ENCODE data around the gene ARHGAP32. TPM values are rescaled to one million over a fixed set of nuclear protein-coding genes. Genes with fewer than 3 reads are reported as not detected.

ARHGAP32 gene
- total RNA-seq, 2 experiments from 2014 or later = 2.0 to 2.5 TPM

- H3K9me3 Mint-ChIP-seq (ENCODE audit: insufficient read depth) = peaks cover 20% of the 10 kb centered on the region
- peaks cover 6% of the 10 kb centered on the region for H3K36me3 Mint-ChIP-seq (ENCODE audit: low read depth)
- DNase-seq (no peak), ATAC-seq (no peak)
- no peaks in the 10 kb centered on the region for H3K27me3 Mint-ChIP-seq (ENCODE audit: low read depth)
- no peak overlapping the region for H3K27ac Mint-ChIP-seq
- H3K4me1 Mint-ChIP-seq (ENCODE audit: low read depth) = no peaks in the 10 kb centered on the region
- no peak overlapping the region for H3K4me3 Mint-ChIP-seq
- POLR2A ChIA-PET = no interaction called here
- CTCF ChIA-PET = no interaction called here
These were observed 30.0 kb upstream of the ARHGAP32 start for GRCh38 chr11:129222158-129222557.

GRCh38 chr11:129215506-129216245 is 23.6 kb upstream of the ARHGAP32 start:
- DNase-seq (no peak), ATAC-seq (no peak)
- H3K4me1 Mint-ChIP-seq (ENCODE audit: low read depth) = peaks cover 4% of the 10 kb centered on the region
- ChIA-PET POLR2A (no interaction called here), CTCF (no interaction called here)
- no peak overlapping the region for H3K27ac Mint-ChIP-seq
- no peak overlapping the region for H3K4me3 Mint-ChIP-seq
- H3K27me3 Mint-ChIP-seq (ENCODE audit: low read depth) = no peaks in the 10 kb centered on the region
- no peaks in the 10 kb centered on the region for H3K9me3 Mint-ChIP-seq (ENCODE audit: insufficient read depth)
- no peaks in the 10 kb centered on the region for H3K36me3 Mint-ChIP-seq (ENCODE audit: low read depth)

DNA sequence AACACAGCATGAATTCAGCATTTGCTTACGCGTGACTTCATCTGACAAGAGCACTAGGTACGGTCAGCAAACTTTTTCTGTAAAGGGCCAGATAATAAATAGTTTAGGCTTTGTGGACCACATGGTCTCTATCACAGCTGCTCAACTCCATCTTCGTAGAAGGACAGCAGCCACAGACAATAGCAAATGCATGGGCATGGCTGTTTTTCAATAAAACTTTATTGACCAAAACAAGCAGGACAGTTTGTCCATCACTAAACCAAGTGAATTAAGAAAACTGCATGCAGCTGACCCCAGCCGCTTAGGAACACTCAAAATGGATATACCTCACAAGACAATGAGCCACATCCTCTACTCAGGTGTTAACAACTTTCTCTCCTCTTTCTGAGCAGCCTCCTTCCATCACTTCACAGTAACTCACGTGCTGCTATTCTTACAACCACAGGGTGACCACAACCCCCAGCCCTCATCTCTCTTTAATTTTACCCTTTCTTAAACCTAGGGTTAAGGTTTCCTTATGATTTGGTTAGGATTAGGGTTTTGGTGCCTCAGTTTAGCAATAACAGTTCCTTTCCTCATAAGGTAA is 22.7 kb upstream of the ARHGAP32 start:
- Mint-ChIP-seq H3K27me3 (ENCODE audit: low read depth) (no peaks in the 10 kb centered on the region), H3K9me3 (ENCODE audit: insufficient read depth) (no peaks in the 10 kb centered on the region), H3K36me3 (ENCODE audit: low read depth) (no peaks in the 10 kb centered on the region), H3K4me1 (ENCODE audit: low read depth) (peaks cover 4% of the 10 kb centered on the region), H3K4me3 (no peak overlapping the region), H3K27ac (no peak overlapping the region)
- ATAC-seq (no peak), DNase-seq (no peak)
- ChIA-PET POLR2A (no interaction called here), CTCF (no interaction called here)

DNA sequence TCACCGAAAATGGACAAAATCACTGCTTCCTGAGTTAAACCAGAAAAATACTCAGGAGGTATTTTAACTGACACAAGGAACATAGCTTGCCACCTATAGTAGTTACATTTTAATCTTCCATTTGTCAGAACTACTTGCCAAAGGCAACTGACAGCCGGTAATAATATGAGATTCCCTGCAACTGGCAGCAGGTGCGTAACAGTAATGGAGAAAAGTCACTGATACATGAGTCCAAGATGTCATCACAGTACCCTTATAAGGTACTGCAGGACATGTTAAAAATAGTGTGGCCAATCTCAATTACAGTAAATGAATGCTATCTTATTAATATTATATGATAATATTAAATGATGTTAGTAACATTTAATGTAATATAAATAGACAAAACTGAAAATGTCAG is 21.1 kb upstream of the ARHGAP32 start:
- H3K4me3 Mint-ChIP-seq = no peak overlapping the region
- no peaks in the 10 kb centered on the region for H3K9me3 Mint-ChIP-seq (ENCODE audit: insufficient read depth)
- peaks cover 4% of the 10 kb centered on the region for H3K4me1 Mint-ChIP-seq (ENCODE audit: low read depth)
- ChIA-PET POLR2A (no interaction called here), CTCF (no interaction called here)
- no peak overlapping the region for H3K27ac Mint-ChIP-seq
- ATAC-seq (no peak), DNase-seq (no peak)
- no peaks in the 10 kb centered on the region for H3K36me3 Mint-ChIP-seq (ENCODE audit: low read depth)
- H3K27me3 Mint-ChIP-seq (ENCODE audit: low read depth) = no peaks in the 10 kb centered on the region

DNA sequence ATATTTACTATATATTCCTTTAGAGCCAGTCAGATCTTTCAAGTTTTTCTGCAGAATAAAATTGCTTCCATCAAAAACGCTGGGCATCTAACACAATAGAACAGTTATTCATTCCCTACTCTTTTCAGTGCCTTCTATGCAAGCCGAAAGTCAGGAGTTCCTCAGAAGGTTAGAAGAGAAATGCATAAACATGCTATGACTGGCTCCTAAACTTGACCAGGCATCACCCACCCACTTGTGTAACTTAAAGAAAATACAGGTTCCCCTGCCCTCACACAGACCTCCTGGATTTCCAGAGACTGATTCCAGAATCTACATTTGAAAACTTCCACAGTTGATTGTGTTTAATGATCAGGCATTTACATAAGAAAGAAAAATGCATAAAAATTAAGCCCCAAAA is 19.3 kb upstream of the ARHGAP32 start:
- ATAC-seq = no peak
- H3K4me1 Mint-ChIP-seq (ENCODE audit: low read depth) = peaks cover 4% of the 10 kb centered on the region
- CTCF ChIA-PET = no interaction called here

GRCh38 chr11:129210831-129211181 is 18.7 kb upstream of the ARHGAP32 start:
- H3K27me3 Mint-ChIP-seq (ENCODE audit: low read depth) = no peaks in the 10 kb centered on the region

More for the DNA sequence above, 19.3 kb upstream of the ARHGAP32 start:
- H3K27me3 Mint-ChIP-seq (ENCODE audit: low read depth) = no peaks in the 10 kb centered on the region
- POLR2A ChIA-PET = no interaction called here
- no peak for DNase-seq
- H3K36me3 Mint-ChIP-seq (ENCODE audit: low read depth) = no peaks in the 10 kb centered on the region
- no peaks in the 10 kb centered on the region for H3K9me3 Mint-ChIP-seq (ENCODE audit: insufficient read depth)
- no peak overlapping the region for H3K27ac Mint-ChIP-seq
- H3K4me3 Mint-ChIP-seq = no peak overlapping the region

DNA sequence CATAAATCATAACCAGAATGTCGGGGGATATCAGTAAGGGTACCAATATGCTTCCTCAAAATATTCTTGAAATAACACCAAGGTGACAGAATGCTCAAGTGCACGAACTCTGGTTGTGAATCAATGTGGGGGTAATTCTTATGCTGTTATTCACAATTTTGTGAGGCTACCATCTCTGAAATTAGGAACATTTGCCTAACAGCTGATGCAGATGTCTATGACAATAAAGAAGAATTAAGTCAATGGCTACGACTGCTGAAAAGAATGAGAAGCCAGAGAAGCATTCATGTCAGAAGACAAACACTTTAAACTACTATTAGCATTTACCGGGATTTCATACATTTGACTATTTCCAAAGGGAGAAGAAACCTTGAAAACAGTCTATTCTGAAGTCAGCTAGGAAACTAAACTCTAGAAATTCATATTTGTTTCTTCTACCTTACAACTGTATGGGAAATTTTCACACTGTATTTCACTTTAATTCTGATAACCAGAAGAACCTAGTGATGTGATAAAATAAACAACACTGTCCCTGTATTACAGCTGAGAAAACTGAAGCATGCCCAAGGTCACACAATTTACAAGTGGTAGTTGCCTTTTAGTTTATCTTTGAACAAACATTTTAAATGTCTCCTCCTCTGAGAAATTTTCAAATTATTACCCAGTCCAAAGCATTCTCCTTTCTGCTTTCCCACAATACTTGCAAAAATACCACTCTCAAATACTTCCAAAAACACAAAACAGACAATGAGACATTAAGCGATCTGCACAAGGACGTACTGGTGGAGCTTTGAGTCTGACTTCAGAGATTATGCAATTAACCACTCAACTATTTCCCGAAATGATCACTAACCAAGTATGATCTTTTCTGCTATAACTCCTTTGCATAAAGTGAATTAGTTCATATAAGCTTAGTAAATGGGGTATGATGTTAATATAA is 18.0 kb upstream of the ARHGAP32 start:
- H3K9me3 Mint-ChIP-seq (ENCODE audit: insufficient read depth) = no peaks in the 10 kb centered on the region
- ATAC-seq (no peak), DNase-seq (no peak)
- ChIA-PET POLR2A (no interaction called here), CTCF (no interaction called here)
- H3K27ac Mint-ChIP-seq = no peak overlapping the region
- H3K27me3 Mint-ChIP-seq (ENCODE audit: low read depth) = no peaks in the 10 kb centered on the region
- H3K36me3 Mint-ChIP-seq (ENCODE audit: low read depth) = no peaks in the 10 kb centered on the region
- H3K4me1 Mint-ChIP-seq (ENCODE audit: low read depth) = peaks cover 3% of the 10 kb centered on the region
- H3K4me3 Mint-ChIP-seq = no peak overlapping the region

More at GRCh38 chr11:129210831-129211181, 18.7 kb upstream of the ARHGAP32 start:
- H3K4me3 Mint-ChIP-seq = no peak overlapping the region
- H3K27ac Mint-ChIP-seq = no peak overlapping the region
- ChIA-PET POLR2A (no interaction called here), CTCF (no interaction called here)
- H3K9me3 Mint-ChIP-seq (ENCODE audit: insufficient read depth) = no peaks in the 10 kb centered on the region
- peaks cover 4% of the 10 kb centered on the region for H3K4me1 Mint-ChIP-seq (ENCODE audit: low read depth)
- ATAC-seq (no peak), DNase-seq (no peak)
- H3K36me3 Mint-ChIP-seq (ENCODE audit: low read depth) = no peaks in the 10 kb centered on the region

DNA sequence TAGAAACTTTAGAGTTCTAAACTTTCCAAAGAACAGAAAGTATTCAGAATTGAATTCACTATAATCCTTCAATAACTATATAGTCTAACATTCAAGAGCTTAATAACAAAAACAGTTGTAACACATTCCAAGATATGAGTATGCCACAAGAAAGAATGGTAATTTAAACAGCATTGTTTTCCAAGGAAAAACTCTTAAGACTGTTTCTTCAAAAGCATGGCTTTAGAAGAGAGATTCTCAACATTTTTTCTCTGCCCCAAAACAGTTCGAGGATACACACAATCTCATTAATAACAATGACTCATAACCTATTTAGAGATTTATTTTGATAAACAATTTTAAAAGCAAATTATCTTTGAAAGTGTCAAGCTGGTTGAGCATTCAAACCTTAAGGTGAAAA is 16.7 kb upstream of the ARHGAP32 start:
- POLR2A ChIA-PET = no interaction called here
- ATAC-seq = no peak
- H3K27ac Mint-ChIP-seq = no peak overlapping the region
- no peaks in the 10 kb centered on the region for H3K27me3 Mint-ChIP-seq (ENCODE audit: low read depth)
- H3K9me3 Mint-ChIP-seq (ENCODE audit: insufficient read depth) = no peaks in the 10 kb centered on the region
- no peaks in the 10 kb centered on the region for H3K4me1 Mint-ChIP-seq (ENCODE audit: low read depth)
- H3K4me3 Mint-ChIP-seq = no peak overlapping the region
- no peaks in the 10 kb centered on the region for H3K36me3 Mint-ChIP-seq (ENCODE audit: low read depth)
- CTCF ChIA-PET = no interaction called here
- DNase-seq = no peak

GRCh38 chr11:129204150-129204838 is 12.2 kb upstream of the ARHGAP32 start:
- no peak overlapping the region for H3K4me3 Mint-ChIP-seq
- H3K27me3 Mint-ChIP-seq (ENCODE audit: low read depth) = no peaks in the 10 kb centered on the region
- H3K9me3 Mint-ChIP-seq (ENCODE audit: insufficient read depth) = no peaks in the 10 kb centered on the region
- ChIA-PET CTCF (no interaction called here), POLR2A (no interaction called here)
- ATAC-seq (no peak), DNase-seq (no peak)
- H3K4me1 Mint-ChIP-seq (ENCODE audit: low read depth) = no peaks in the 10 kb centered on the region
- H3K27ac Mint-ChIP-seq = no peak overlapping the region
- no peaks in the 10 kb centered on the region for H3K36me3 Mint-ChIP-seq (ENCODE audit: low read depth)

GRCh38 chr11:129202646-129203045 is 10.5 kb upstream of the ARHGAP32 start:
- ChIA-PET POLR2A (no interaction called here), CTCF (no interaction called here)
- no peaks in the 10 kb centered on the region for H3K4me1 Mint-ChIP-seq (ENCODE audit: low read depth)
- H3K27me3 Mint-ChIP-seq (ENCODE audit: low read depth) = no peaks in the 10 kb centered on the region
- DNase-seq = no peak
- H3K9me3 Mint-ChIP-seq (ENCODE audit: insufficient read depth) = no peaks in the 10 kb centered on the region
- H3K27ac Mint-ChIP-seq = no peak overlapping the region
- no peak for ATAC-seq
- H3K4me3 Mint-ChIP-seq = no peak overlapping the region
- no peaks in the 10 kb centered on the region for H3K36me3 Mint-ChIP-seq (ENCODE audit: low read depth)

GRCh38 chr11:129195682-129196081 is 3.6 kb upstream of the ARHGAP32 start:
- Mint-ChIP-seq H3K9me3 (ENCODE audit: insufficient read depth) (no peaks in the 10 kb centered on the region), H3K4me3 (no peak overlapping the region), H3K4me1 (ENCODE audit: low read depth) (no peaks in the 10 kb centered on the region), H3K36me3 (ENCODE audit: low read depth) (no peaks in the 10 kb centered on the region), H3K27ac (no peak overlapping the region), H3K27me3 (ENCODE audit: low read depth) (no peaks in the 10 kb centered on the region)
- DNase-seq (no peak), ATAC-seq (no peak)
- POLR2A ChIA-PET = no interaction called here
- CTCF ChIA-PET = no interaction called here

DNA sequence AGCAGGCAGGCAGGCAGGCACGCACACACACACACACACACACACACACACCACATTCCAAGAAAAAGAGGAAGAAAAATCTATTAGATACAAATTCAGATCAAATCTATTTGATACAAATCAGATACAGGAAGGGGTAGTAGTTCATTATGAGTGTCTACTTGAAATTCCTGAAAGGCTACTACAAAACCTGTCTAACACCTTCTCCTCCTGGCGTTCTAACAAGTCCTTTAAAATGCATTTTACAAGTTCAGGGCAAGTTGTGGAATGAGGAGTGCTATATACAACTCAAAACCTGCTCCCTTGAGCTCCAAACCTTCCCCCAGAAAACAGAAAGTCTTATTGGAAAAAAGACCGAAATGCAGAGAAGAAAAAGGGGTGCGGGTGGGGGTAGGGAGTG is 476 bp downstream of the ARHGAP32 start:
- Mint-ChIP-seq H3K27ac (no peak overlapping the region), H3K4me1 (ENCODE audit: low read depth) (no peaks in the 10 kb centered on the region), H3K4me3 (no peak overlapping the region), H3K36me3 (ENCODE audit: low read depth) (no peaks in the 10 kb centered on the region), H3K27me3 (ENCODE audit: low read depth) (no peaks in the 10 kb centered on the region), H3K9me3 (ENCODE audit: insufficient read depth) (no peaks in the 10 kb centered on the region)
- ATAC-seq = no peak
- CTCF ChIA-PET = no interaction called here
- POLR2A ChIA-PET = interaction anchor here (0.6 kb wide), 1 partner anchor 1236 kb away, joined by 3 read pairs; no protein-coding TSS in a partner anchor
- no peak for DNase-seq
